SIG-M5 treated with dmso at 0.1 percent for 504 hours (cell line): ENCODE data around the gene KIF4A.
A peak's percentile ranks its signal among the peaks of the same experiment; 100 is the strongest.
"Not testable (repeated sequence)": the region's sequence is repeated elsewhere in the genome, so short reads cannot be mapped to it uniquely, and the experiment has no call there.

Source experiments
- DNase-seq: peaks from one replicate; lab custom pipeline; 2025; ENCODE audit not compliant: unreplicated experiment; lab: John Stamatoyannopoulos, UW

The KIF4A gene

GRCh38 chrX:70289793-70290770 is at the start of gene KIF4A, which contains the start of gene PDZD11:
KIF4A (plus strand) TSS chrX:70290104; CDS start chrX:70290459, 355 bp downstream.
PDZD11 (minus strand) TSS chrX:70289927; CDS start chrX:70289341, 586 bp downstream.
- DNase-seq: peak; percentile 73

- DNase-seq: no peak
These were observed 49.2 kb upstream of the KIF4A start for GRCh38 chrX:70240751-70241150.

GRCh38 chrX:70241501-70241900 is 48.4 kb upstream of the KIF4A start:
- DNase-seq: no peak

- DNase-seq: not testable (repeated sequence)
These were observed 46.3 kb upstream of the KIF4A start for GRCh38 chrX:70243601-70244000.

DNA sequence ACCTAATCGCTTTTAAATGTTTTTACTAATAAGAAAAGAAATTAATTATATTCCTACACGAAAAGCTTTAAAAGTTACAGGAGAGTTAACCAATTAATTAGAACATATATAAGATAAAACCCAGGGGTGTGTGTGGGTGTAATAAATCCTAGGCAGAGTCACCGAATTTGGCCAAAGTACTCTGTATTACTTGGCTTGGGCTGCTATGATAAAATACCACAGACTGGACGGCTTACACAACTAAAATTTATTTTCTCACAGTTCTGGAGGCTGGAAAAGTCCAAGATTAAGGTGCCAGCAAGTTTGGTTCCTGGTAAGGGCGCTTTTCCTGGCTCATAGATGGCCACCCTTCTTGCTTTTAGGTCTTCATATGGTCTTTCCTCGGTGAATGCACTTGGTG is 45.0 kb upstream of the KIF4A start:
- DNase-seq: no peak

DNA sequence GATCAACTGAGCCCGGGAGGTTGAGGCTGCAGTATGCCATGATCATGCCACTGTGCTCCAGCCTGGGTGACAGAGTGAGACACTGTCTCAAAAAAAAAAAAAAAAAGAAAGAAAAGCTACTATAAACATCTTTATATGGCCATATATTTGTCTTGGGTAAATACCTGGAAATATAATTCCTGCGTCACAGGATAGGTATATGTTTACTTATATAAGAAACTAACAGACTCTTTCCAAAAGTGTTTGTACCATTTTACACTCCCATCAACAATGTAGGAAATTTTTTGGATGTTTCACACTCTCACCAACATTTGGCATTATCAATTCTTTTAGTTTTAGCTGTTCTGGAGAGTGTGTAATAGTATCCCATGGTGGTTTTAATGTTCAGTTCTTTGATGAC is 42.7 kb upstream of the KIF4A start:
- no peak for DNase-seq

GRCh38 chrX:70252491-70252890 is 37.4 kb upstream of the KIF4A start:
- no peak for DNase-seq

GRCh38 chrX:70253377-70254062 is 36.4 kb upstream of the KIF4A start:
- no peak for DNase-seq

DNA sequence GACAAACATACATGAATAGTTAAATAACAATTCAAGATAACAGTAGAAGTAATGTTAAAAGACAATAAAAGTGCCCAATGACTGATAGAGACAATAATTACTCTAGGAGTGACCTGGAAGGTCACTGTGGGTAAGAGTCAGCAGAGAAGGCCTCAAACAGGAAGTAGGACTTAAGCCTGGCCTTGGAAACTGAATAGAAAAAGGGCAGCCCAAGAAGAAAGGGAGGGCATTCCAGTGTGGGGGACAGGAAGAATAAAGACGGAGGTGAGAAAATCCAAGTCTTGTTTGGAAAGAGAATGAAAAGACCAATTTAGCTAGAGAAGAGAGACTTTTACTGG is 35.9 kb upstream of the KIF4A start:
- DNase-seq: no peak

DNA sequence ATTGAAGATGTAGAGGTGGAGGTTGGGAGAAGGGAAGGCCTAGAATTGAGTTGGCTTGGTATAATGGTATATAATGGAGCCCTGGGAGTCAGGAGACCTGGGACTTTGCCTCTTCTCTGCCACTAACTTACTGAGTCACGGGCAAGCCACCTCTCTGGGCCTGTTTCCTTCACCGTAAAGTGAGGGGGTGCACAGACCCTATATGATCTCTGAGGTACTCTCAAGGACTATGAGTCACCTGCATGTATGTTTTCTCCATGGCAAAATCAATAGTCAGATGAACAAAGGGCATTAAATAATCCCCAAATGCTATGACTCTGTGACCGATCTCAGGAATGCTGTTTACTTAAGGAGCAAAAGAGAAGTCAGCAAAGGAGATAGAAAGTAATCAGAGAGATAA is 35.0 kb upstream of the KIF4A start:
- no peak for DNase-seq

DNA sequence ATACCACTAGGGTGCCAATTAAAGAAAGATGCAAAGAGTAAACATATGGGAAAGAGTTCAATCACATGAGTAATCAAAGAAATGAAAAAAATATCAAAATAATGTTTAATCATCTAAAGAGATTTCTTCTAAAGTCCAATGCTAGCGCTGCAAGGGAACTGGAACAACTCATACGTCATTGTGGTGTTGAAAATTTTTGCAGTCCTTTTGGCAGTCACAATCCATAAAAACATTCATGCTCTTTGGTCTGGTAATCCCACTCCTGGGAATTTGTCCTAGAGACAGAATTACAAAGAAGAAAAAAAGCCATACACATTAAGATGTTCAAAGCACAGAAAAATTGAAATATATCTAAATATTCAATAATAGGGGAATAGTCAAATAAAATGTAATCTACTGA is 34.5 kb upstream of the KIF4A start:
- no peak for DNase-seq

GRCh38 chrX:70257423-70258288 is 32.2 kb upstream of the KIF4A start:
- no peak for DNase-seq

GRCh38 chrX:70260104-70260503 is 29.8 kb upstream of the KIF4A start, which contains the start of gene P2RY4:
P2RY4 (minus strand) TSS chrX:70260204; CDS start chrX:70259624, 580 bp downstream.
- no peak for DNase-seq

DNA sequence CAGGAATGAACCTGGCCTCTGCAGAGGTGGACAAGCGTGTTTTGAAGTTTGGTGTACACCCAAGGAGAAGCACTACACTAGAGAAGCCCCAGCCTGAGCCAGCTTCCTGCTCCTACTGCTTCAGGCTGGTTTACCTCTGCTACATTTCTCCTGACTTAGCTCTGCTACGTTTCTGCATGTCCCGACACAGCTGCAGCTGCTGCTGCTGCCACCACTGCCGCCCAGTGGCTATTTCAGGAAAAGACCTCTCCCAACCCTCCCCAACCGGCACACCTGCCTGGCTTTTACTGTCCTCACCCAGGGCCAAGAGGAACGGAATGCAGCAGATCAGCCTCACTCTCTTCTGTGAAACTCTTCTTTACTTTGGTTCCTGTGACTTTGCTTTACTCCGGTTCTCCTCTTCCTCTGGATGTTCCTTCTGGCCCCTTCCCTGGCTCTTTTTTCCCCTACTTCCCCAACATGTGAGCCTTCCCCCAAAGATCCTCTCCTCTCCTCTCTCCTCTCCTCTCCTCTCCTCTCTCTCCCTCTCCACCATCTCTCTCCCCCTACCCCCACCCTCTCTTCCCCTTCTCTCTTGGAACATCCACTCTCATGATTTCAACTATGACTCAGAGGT is 26.8 kb upstream of the KIF4A start:
- peak; percentile 3 for DNase-seq

DNA sequence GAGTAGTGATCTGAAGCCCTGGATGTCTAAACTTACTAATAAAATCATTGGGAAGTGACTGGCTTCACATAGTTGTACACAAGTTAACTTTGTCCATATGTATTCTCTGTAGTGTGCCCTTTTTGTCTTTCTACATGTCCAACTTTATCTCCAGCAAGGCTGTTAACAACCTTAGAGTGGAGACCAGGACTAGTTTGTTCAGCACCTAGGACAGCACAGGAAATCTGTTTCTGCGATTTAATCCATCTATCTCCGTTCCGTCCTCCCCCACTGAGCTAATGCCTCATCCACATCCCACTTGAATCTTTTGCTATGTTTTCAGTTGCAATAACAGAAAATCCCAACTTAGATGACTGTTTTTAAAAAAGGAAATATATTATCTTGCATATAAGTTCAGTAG is 25.1 kb upstream of the KIF4A start:
- no peak for DNase-seq

DNA sequence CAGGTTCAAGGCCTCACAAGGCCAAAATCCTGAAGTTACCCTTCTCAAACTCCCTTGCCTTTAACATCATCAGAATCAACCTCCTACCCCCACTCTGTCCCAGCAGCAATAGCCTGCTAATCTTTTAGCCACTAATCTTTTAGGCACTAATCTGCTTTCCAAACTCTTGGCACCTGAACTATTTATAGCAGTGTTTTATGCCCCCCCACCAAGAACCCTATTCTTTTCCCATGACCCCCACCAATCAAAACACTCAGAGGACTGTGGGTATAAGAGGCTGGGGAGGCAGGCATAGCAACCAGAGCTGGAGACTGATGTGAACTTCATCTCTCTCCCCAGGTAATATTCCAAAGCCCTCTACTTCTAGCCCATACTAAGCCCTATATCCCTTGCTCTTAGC is 21.9 kb upstream of the KIF4A start, which contains the start of gene ARR3:
Gene ARR3 (plus strand): TSS at position 301 of the 400 bp plus-strand sequence. CDS start 1,052 bp downstream, outside the sequence.
- DNase-seq: no peak

GRCh38 chrX:70274029-70274428 is 15.9 kb upstream of the KIF4A start:
- not testable (repeated sequence) for DNase-seq

DNA sequence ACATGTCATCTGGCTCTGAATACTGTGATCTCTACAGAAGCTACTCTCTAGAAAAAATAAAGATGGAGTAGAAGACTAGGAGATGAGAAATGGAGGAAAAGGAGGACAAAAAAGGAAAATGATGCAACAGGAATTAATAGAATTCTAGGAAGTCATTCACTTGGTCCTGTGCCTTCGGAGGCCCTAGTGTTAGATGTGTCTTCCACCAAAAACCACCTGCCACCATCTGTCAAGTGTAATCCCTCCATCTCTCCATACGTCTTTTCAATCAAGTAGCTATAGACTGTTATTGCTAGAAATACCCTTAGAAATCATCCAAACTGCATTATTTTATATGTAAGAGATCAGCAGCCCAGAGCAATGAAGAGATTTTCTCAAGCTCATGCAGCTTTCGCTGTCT is 10.8 kb upstream of the KIF4A start:
- DNase-seq: no peak

- no peak for DNase-seq
These were observed 9.3 kb upstream of the KIF4A start for GRCh38 chrX:70280573-70280972.

DNA sequence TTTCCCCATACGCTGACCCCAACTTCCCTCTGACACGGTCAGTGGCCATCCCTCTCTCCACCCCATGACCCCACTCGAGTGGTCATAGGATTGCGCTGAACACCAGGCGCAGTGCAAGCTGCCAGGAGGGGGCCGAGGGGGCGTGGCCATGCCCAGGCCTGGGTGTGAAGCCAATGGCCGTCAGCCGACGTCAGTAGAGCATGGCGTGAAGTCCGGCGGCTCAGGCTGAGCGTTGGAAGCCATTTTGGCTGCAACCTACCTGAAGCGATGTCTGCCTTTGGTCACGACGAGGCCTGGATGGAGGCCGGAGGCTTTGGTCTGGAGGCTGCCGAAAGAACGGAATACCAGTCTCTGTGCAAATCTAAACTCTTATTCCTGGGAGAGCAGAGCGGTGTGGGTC is 8.0 kb upstream of the KIF4A start, which contains the start of gene RAB41:
Gene RAB41 (plus strand): TSS at position 222 of the 400 bp plus-strand sequence. CDS start 46 bp downstream, at position 268.
- no peak for DNase-seq
